ENCODE data around the gene JAG2.

Gene JAG2

DNA sequence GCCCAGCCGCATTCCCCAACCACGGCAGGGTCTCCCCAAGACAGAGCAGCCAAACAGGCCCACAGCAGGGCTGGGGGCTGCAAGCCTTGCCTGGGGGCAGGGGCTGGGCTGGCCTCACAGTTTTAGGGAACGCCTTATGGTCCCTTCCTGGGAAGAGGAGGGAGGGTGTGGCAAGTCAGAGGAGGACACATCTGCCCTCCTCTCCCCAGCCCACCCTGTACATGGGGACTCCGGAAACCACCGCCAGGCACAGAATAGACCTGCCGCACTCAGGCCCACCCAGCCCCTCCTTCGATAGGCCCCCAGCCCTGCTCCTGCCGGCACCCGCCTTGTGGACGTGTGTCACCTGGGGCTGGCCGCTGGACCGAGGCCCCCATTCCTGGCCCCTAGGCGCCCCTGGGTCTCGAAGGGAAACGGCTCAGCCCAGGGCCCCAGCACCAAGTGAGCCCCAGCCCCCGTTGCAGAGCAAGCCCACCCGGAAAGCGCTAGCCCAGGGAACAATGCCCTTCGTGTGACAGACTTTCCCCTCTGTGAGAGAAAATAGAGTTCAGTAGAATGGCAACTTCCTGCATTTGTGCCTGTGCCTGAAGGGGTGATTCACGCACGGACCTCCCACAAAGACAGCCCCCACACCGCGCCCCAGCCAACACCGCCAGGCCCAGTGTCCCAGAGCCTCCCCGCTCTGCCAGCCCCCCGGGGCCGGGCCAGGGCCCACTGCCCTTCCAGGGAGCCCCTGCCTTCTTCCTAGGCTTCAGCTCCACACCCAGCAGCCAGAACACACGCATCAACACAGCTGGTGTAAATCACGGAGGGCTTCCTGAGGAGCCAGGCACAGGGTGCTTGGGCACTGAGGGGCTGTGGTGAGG is 24.5 kb upstream of the JAG2 start:
- Histone ChIP-seq H3K27ac (replicated peaks) (no peak overlapping the region), H3K4me3 (replicated peaks; ENCODE audit: insufficient read depth, low read length) (no peak overlapping the region)
- DNase-seq (ENCODE audit: low read depth in 1 of 2, low spot score in 1 of 2), result no peak

GRCh38 chr14:105187935-105188524 is 19.5 kb upstream of the JAG2 start:
- TF ChIP-seq SPI1 (IDR thresholded peaks at IDR 0.05; ENCODE audit: borderline replicate concordance, low read depth) (no peak), POLR2AphosphoS5 (IDR thresholded peaks at IDR 0.05; ENCODE audit: low read depth) (no peak), GABPA (IDR thresholded peaks at IDR 0.05; ENCODE audit: low read depth) (no peak)
- TF ChIP-seq, protein P1, sequence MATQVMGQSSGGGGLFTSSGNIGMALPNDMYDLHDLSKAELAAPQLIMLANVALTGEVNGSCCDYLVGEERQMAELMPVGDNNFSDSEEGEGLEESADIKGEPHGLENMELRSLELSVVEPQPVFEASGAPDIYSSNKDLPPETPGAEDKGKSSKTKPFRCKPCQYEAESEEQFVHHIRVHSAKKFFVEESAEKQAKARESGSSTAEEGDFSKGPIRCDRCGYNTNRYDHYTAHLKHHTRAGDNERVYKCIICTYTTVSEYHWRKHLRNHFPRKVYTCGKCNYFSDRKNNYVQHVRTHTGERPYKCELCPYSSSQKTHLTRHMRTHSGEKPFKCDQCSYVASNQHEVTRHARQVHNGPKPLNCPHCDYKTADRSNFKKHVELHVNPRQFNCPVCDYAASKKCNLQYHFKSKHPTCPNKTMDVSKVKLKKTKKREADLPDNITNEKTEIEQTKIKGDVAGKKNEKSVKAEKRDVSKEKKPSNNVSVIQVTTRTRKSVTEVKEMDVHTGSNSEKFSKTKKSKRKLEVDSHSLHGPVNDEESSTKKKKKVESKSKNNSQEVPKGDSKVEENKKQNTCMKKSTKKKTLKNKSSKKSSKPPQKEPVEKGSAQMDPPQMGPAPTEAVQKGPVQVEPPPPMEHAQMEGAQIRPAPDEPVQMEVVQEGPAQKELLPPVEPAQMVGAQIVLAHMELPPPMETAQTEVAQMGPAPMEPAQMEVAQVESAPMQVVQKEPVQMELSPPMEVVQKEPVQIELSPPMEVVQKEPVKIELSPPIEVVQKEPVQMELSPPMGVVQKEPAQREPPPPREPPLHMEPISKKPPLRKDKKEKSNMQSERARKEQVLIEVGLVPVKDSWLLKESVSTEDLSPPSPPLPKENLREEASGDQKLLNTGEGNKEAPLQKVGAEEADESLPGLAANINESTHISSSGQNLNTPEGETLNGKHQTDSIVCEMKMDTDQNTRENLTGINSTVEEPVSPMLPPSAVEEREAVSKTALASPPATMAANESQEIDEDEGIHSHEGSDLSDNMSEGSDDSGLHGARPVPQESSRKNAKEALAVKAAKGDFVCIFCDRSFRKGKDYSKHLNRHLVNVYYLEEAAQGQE (IDR thresholded peaks at IDR 0.05; ENCODE audit: insufficient replicate concordance, low read depth), result no peak
- TF ChIP-seq, protein P2, sequence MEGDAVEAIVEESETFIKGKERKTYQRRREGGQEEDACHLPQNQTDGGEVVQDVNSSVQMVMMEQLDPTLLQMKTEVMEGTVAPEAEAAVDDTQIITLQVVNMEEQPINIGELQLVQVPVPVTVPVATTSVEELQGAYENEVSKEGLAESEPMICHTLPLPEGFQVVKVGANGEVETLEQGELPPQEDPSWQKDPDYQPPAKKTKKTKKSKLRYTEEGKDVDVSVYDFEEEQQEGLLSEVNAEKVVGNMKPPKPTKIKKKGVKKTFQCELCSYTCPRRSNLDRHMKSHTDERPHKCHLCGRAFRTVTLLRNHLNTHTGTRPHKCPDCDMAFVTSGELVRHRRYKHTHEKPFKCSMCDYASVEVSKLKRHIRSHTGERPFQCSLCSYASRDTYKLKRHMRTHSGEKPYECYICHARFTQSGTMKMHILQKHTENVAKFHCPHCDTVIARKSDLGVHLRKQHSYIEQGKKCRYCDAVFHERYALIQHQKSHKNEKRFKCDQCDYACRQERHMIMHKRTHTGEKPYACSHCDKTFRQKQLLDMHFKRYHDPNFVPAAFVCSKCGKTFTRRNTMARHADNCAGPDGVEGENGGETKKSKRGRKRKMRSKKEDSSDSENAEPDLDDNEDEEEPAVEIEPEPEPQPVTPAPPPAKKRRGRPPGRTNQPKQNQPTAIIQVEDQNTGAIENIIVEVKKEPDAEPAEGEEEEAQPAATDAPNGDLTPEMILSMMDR (IDR thresholded peaks at IDR 0.05; ENCODE audit: insufficient read depth, low read length), result no peak
- no peak overlapping the region for H3K4me3 ChIP-seq (replicated peaks; ENCODE audit: insufficient read depth, low read length)
- H3K27me3 ChIP-seq (ENCODE audit: insufficient read depth, poor library complexity, severe bottlenecking), result no peaks in the 10 kb centered on the region
- no peak for DNase-seq (ENCODE audit: low read depth in 1 of 2, low spot score in 1 of 2)
- no peak overlapping the region for H3K27ac ChIP-seq (replicated peaks)

More for the DNA sequence above, 24.5 kb upstream of the JAG2 start:
- H3K27me3 ChIP-seq (ENCODE audit: insufficient read depth, poor library complexity, severe bottlenecking), result peaks cover 39% of the 10 kb centered on the region
- TF ChIP-seq POLR2AphosphoS5 (IDR thresholded peaks at IDR 0.05; ENCODE audit: low read depth), result no peak
- TF ChIP-seq, protein P2 (IDR thresholded peaks at IDR 0.05; ENCODE audit: insufficient read depth, low read length), result no peak
- TF ChIP-seq GABPA (IDR thresholded peaks at IDR 0.05; ENCODE audit: low read depth), result no peak
- TF ChIP-seq SPI1 (IDR thresholded peaks at IDR 0.05; ENCODE audit: borderline replicate concordance, low read depth), result no peak
- TF ChIP-seq, protein P1 (IDR thresholded peaks at IDR 0.05; ENCODE audit: insufficient replicate concordance, low read depth), result no peak

DNA sequence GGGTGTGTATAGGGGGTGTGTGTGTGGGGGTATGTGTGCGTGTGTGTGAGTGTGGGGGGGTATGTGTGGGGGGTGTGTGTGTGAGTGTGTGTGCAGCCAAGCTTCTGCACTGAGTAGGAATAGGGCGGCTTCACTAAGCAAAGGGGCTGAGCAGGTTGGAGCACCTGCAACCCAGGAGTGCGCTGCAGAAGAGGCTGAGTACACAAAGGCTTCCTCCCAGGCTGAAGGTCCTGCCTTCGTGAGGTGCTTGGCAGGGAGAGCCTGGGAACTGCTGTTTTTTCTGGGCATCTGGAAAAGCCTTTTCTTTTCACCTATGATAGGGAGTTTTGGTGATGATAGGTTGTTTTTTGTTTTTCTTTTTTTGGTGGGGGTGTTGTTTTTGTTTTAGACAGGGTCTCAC is 18.5 kb upstream of the JAG2 start:
- no peak for DNase-seq (ENCODE audit: low read depth in 1 of 2, low spot score in 1 of 2)
- TF ChIP-seq GABPA (IDR thresholded peaks at IDR 0.05; ENCODE audit: low read depth) (no peak), POLR2AphosphoS5 (IDR thresholded peaks at IDR 0.05; ENCODE audit: low read depth) (no peak), SPI1 (IDR thresholded peaks at IDR 0.05; ENCODE audit: borderline replicate concordance, low read depth) (no peak)
- TF ChIP-seq, protein P1 (IDR thresholded peaks at IDR 0.05; ENCODE audit: insufficient replicate concordance, low read depth), result no peak
- TF ChIP-seq, protein P2 (IDR thresholded peaks at IDR 0.05; ENCODE audit: insufficient read depth, low read length), result no peak
- no peak overlapping the region for H3K4me3 ChIP-seq (replicated peaks; ENCODE audit: insufficient read depth, low read length)
- H3K27ac ChIP-seq (replicated peaks), result no peak overlapping the region
- H3K27me3 ChIP-seq (ENCODE audit: insufficient read depth, poor library complexity, severe bottlenecking), result no peaks in the 10 kb centered on the region

Measured in HL-60 (cell line).